Hepatocyte (in vitro differentiated cells): ENCODE measurements around the gene ACOXL.

Experiments
- EZH2 ChIP-seq: fragments of 200-600 bp; sonication (generic); IDR thresholded peaks from 2 replicates; pipeline ENCODE4 v1.6.1; 2016; ENCODE audit warnings: antibody characterized with exemption, mild to moderate bottlenecking, borderline replicate concordance
- TF ChIP-seq, protein P1 (sequence below): fragments of 200-600 bp; sonication (generic); IDR thresholded peaks from 2 replicates; pipeline ENCODE4 v1.5.1; 2016; ENCODE audit warnings: antibody characterized with exemption, mild to moderate bottlenecking; ENCODE audit not compliant: poor library complexity

DNA sequence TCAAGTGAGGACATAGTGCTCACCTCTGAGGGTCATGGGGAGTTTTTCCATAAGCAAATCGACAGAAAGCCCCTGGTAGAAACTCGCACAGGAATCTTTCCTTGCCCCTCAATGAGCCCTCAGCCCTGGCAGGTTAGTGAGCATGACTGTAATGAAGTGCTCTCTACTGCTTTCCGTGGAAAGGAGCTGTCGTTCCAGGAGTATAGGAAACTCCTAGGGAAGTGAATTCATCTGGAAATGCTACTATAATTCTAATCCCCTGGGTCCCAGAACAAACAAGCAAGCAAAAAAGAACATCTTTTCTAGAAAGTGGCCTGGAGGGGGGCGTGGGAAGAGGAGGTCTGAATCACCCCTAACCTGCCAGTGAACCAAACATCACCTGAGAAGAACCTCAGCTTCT, 406.5 kb downstream of the ACOXL start:
- TF ChIP-seq, protein P1, sequence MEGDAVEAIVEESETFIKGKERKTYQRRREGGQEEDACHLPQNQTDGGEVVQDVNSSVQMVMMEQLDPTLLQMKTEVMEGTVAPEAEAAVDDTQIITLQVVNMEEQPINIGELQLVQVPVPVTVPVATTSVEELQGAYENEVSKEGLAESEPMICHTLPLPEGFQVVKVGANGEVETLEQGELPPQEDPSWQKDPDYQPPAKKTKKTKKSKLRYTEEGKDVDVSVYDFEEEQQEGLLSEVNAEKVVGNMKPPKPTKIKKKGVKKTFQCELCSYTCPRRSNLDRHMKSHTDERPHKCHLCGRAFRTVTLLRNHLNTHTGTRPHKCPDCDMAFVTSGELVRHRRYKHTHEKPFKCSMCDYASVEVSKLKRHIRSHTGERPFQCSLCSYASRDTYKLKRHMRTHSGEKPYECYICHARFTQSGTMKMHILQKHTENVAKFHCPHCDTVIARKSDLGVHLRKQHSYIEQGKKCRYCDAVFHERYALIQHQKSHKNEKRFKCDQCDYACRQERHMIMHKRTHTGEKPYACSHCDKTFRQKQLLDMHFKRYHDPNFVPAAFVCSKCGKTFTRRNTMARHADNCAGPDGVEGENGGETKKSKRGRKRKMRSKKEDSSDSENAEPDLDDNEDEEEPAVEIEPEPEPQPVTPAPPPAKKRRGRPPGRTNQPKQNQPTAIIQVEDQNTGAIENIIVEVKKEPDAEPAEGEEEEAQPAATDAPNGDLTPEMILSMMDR = no peak
- no peak for TF ChIP-seq EZH2
